Neural progenitor cell (in vitro differentiated cells): Measurements from ENCODE around the gene MRPL24. TPM values are rescaled to one million over a fixed set of nuclear protein-coding genes. Genes with fewer than 3 reads are reported as not detected.

Experiments used
- DNase-seq: peaks from one replicate; pipeline ENCODE4 v3.0.0-alpha.2; 2016; ENCODE audit warnings: low spot score
- H2AFZ ChIP-seq: fragments of 200-600 bp; sonication (generic); replicated peaks from 2 replicates; pipeline ENCODE4 v1.6.1; 2016; ENCODE audit warnings: antibody characterized with exemption
- H3F3A ChIP-seq: fragments of 200-600 bp; sonication (generic); 2 replicates; pipeline ENCODE4 v1.6.1; 2016; ENCODE audit warnings: antibody characterized with exemption, low read depth
- H3K27ac ChIP-seq: fragments of 200-600 bp; sonication (generic); 2 replicates; pipeline ENCODE4 v1.5.1; 2016; ENCODE audit warnings: mild to moderate bottlenecking
- H3K27me3 ChIP-seq: fragments of 200-600 bp; sonication (generic); 2 replicates; pipeline ENCODE4 v1.6.1; 2016; ENCODE audit warnings: mild to moderate bottlenecking, moderate library complexity
- H3K36me3 ChIP-seq: fragments of 200-600 bp; sonication (generic); 2 replicates; pipeline ENCODE4 v1.5.1; 2016
- H3K4me1 ChIP-seq: fragments of 200-600 bp; sonication (generic); 2 replicates; pipeline ENCODE4 v1.6.1; 2016; ENCODE audit warnings: mixed run types
- H3K4me2 ChIP-seq: fragments of 200-600 bp; sonication (generic); 2 replicates; pipeline ENCODE4 v1.6.1; 2016
- H3K4me3 ChIP-seq: fragments of 200-600 bp; sonication (generic); 2 replicates; pipeline ENCODE4 v1.5.1; 2016
- H3K79me2 ChIP-seq: fragments of 200-600 bp; sonication (generic); 2 replicates; pipeline ENCODE4 v1.6.1; 2016; ENCODE audit warnings: low read depth
- H3K9ac ChIP-seq: fragments of 200-600 bp; sonication (generic); 2 replicates; pipeline ENCODE4 v1.6.1; 2016
- H3K9me3 ChIP-seq: fragments of 200-600 bp; sonication (generic); 2 replicates; pipeline ENCODE4 v1.5.1; 2016; ENCODE audit warnings: low read depth
- H4K20me1 ChIP-seq: fragments of 200-600 bp; sonication (generic); 2 replicates; pipeline ENCODE4 v1.6.1; 2016; ENCODE audit warnings: low read depth
- H3K27ac Mint-ChIP-seq: 3 replicates; pipeline ENCODE4 v1.8.0; 2021; ENCODE audit warnings: mixed read lengths
- H3K27me3 Mint-ChIP-seq: 2 replicates; pipeline ENCODE4 v1.8.0; 2022; ENCODE audit warnings: low read depth, mild to moderate bottlenecking, inconsistent platforms, moderate library complexity, mixed read lengths; ENCODE audit not compliant: insufficient read depth
- H3K36me3 Mint-ChIP-seq: 3 replicates; pipeline ENCODE4 v1.8.0; 2021; ENCODE audit warnings: mixed read lengths
- H3K4me1 Mint-ChIP-seq: 3 replicates; pipeline ENCODE4 v1.8.0; 2021; ENCODE audit warnings: mixed read lengths
- H3K4me3 Mint-ChIP-seq: 3 replicates; pipeline ENCODE4 v1.8.0; 2021; ENCODE audit warnings: mild to moderate bottlenecking, moderate library complexity, mixed read lengths
- H3K9me3 Mint-ChIP-seq: 3 replicates; pipeline ENCODE4 v1.8.0; 2020; ENCODE audit warnings: mixed read lengths
- CTCF ChIP-seq: fragments of 200-600 bp; sonication (generic); IDR thresholded peaks from 2 replicates; pipeline ENCODE4 v1.5.1; 2017; ENCODE audit warnings: antibody characterized with exemption, mild to moderate bottlenecking
- EZH2 ChIP-seq: fragments of 200-600 bp; sonication (generic); IDR thresholded peaks from 2 replicates; pipeline ENCODE4 v1.6.1; 2017; ENCODE audit warnings: antibody characterized with exemption, mild to moderate bottlenecking, moderate library complexity
- EZH2phosphoT487 ChIP-seq: fragments of 200-600 bp; sonication (generic); IDR thresholded peaks from 2 replicates; pipeline ENCODE4 v1.6.1; 2017; ENCODE audit warnings: antibody characterized with exemption
- total RNA-seq: library from RNA; depleted of rRNA; stranded (reverse); fragments of >200 nt; gene quantifications from 2 replicates; pipeline ENCODE4 v1.2.3, GENCODE V29; 2015; ENCODE audit warnings: low replicate concordance

MRPL24 gene
- total RNA-seq, 1 donor from 2014 or later: 21.4 TPM

GRCh38 chr1:156773607-156774006 is 32.7 kb upstream of the MRPL24 start:
- no peak overlapping the region for H3K27ac ChIP-seq
- no peaks in the 10 kb centered on the region for H3K9me3 Mint-ChIP-seq
- H3K9ac ChIP-seq: no peak overlapping the region
- no peak overlapping the region for H3K27ac Mint-ChIP-seq
- peaks cover 27% of the 10 kb centered on the region for H3K4me1 Mint-ChIP-seq
- H3K79me2 ChIP-seq: peaks cover 99% of the 10 kb centered on the region
- H3K36me3 ChIP-seq: no peaks in the 10 kb centered on the region
- H3K4me3 ChIP-seq: no peak overlapping the region
- H3F3A ChIP-seq: peaks cover 12% of the 10 kb centered on the region
- no peaks in the 10 kb centered on the region for H3K9me3 ChIP-seq
- TF ChIP-seq EZH2phosphoT487 (no peak), EZH2 (no peak), CTCF (peak; percentile 11)
- no peak overlapping the region for H3K4me2 ChIP-seq
- no peaks in the 10 kb centered on the region for H3K27me3 Mint-ChIP-seq
- no peaks in the 10 kb centered on the region for H3K27me3 ChIP-seq
- H2AFZ ChIP-seq: no peak overlapping the region
- H3K4me1 ChIP-seq: peaks cover 15% of the 10 kb centered on the region
- H3K4me3 Mint-ChIP-seq: no peak overlapping the region
- peaks cover 26% of the 10 kb centered on the region for H3K36me3 Mint-ChIP-seq
- no peak for DNase-seq
- peaks cover 89% of the 10 kb centered on the region for H4K20me1 ChIP-seq

GRCh38 chr1:156772728-156773497 is 32.0 kb upstream of the MRPL24 start:
- H3K27ac Mint-ChIP-seq: no peak overlapping the region
- peaks cover 91% of the 10 kb centered on the region for H4K20me1 ChIP-seq
- TF ChIP-seq EZH2phosphoT487: no peak
- no peak for TF ChIP-seq CTCF
- no peak for TF ChIP-seq EZH2
- peaks cover 23% of the 10 kb centered on the region for H3K36me3 Mint-ChIP-seq
- DNase-seq: no peak
- H3K4me2 ChIP-seq: no peak overlapping the region
- H3K4me1 ChIP-seq: peaks cover 17% of the 10 kb centered on the region
- H3F3A ChIP-seq: peaks cover 16% of the 10 kb centered on the region
- peaks cover 30% of the 10 kb centered on the region for H3K4me1 Mint-ChIP-seq
- H3K36me3 ChIP-seq: no peaks in the 10 kb centered on the region
- no peak overlapping the region for H3K27ac ChIP-seq
- peaks cover 99% of the 10 kb centered on the region for H3K79me2 ChIP-seq
- H2AFZ ChIP-seq: no peak overlapping the region
- H3K4me3 Mint-ChIP-seq: no peak overlapping the region
- no peak overlapping the region for H3K4me3 ChIP-seq
- no peaks in the 10 kb centered on the region for H3K9me3 ChIP-seq
- no peaks in the 10 kb centered on the region for H3K9me3 Mint-ChIP-seq
- H3K9ac ChIP-seq: peak overlapping the region; percentile 9
- no peaks in the 10 kb centered on the region for H3K27me3 Mint-ChIP-seq
- H3K27me3 ChIP-seq: no peaks in the 10 kb centered on the region

- Histone ChIP-seq H3K4me3 (no peak overlapping the region), H4K20me1 (peaks cover 84% of the 10 kb centered on the region), H3K4me1 (peaks cover 17% of the 10 kb centered on the region), H2AFZ (no peak overlapping the region), H3F3A (peaks cover 16% of the 10 kb centered on the region), H3K4me2 (no peak overlapping the region), H3K9me3 (no peaks in the 10 kb centered on the region), H3K36me3 (no peaks in the 10 kb centered on the region), H3K9ac (peak overlapping the region; percentile 9), H3K27ac (no peak overlapping the region), H3K79me2 (peaks cover 98% of the 10 kb centered on the region), H3K27me3 (no peaks in the 10 kb centered on the region)
- Mint-ChIP-seq H3K27me3 (no peaks in the 10 kb centered on the region), H3K36me3 (peaks cover 23% of the 10 kb centered on the region), H3K4me1 (peaks cover 30% of the 10 kb centered on the region), H3K4me3 (no peak overlapping the region), H3K27ac (no peak overlapping the region), H3K9me3 (no peaks in the 10 kb centered on the region)
- no peak for DNase-seq
- TF ChIP-seq CTCF: no peak
- no peak for TF ChIP-seq EZH2phosphoT487
- no peak for TF ChIP-seq EZH2
Measured at GRCh38 chr1:156772222-156772621, 31.3 kb upstream of the MRPL24 start.
